Testis (tissue), 3 donors: ENCODE measurements around the gene GABRA4. TPM values are rescaled to one million over a fixed set of nuclear protein-coding genes. Genes with fewer than 3 reads are reported as not detected.

Experiments used
- DNase-seq: peaks from one replicate; pipeline ENCODE4 v3.0.0-alpha.2; 2019
- H3K27ac ChIP-seq, 2 donors: fragments of 200-600 bp; sonication (generic); one replicate each; pipeline ENCODE4 v1.5.1; 2019
- H3K27me3 ChIP-seq: fragments of 200-600 bp; sonication (generic); one replicate; pipeline ENCODE4 v1.5.1; 2019
- H3K36me3 ChIP-seq: fragments of 200-600 bp; sonication (generic); one replicate; pipeline ENCODE4 v1.5.1; 2017; ENCODE audit warnings: low read depth; ENCODE audit errors: missing control alignments
- H3K4me1 ChIP-seq: fragments of 200-600 bp; sonication (generic); one replicate; pipeline ENCODE4 v1.5.1; 2019
- H3K4me3 ChIP-seq, 2 donors: fragments of 200-600 bp; sonication (generic); one replicate each; pipeline ENCODE4 v1.5.1; 2017 to 2019
- H3K9me3 ChIP-seq: fragments of 200-600 bp; sonication (generic); one replicate; pipeline ENCODE4 v1.5.1; 2017
- CTCF ChIP-seq, 3 experiments: fragments of 450-650 bp in 2 of 3; fragments of 200-600 bp in 1 of 3; sonication (generic) in 1 of 3; IDR thresholded peaks; one replicate each; pipeline ENCODE4 v1.5.1; 2016 to 2019; ENCODE audit warnings: antibody characterized with exemption in 3 of 3, mild to moderate bottlenecking in 2 of 3, moderate library complexity in 1 of 3
- POLR2A ChIP-seq: fragments of 450-650 bp; IDR thresholded peaks from one replicate; pipeline ENCODE4 v1.6.1; 2017; ENCODE audit warnings: antibody characterized with exemption, mild to moderate bottlenecking, moderate library complexity
- WGBS, 2 donors: methylation state at CpG; one replicate each; pipeline ENCODE4 v1.1.5; 2018; 5-methylcytosine and 5-hydroxymethylcytosine counted together
- intact Hi-C: fragments of 100-400 bp; cut with DNase I; formaldehyde crosslinking; loops from one replicate; pipeline ENCODE4 v1.15.1; 2023; ENCODE audit warnings: low total_unique reads
- polyA plus RNA-seq: library from polyadenylated mRNA; stranded (reverse); fragments of 350-450 nt; fragmentation: Illumina TruSeq; extraction: RNeasy Lipid Tissue Mini Kit (QIAGEN cat#74804); gene quantifications from one replicate; pipeline ENCODE4 v1.2.3, GENCODE V29; 2014; ENCODE audit warnings: low read depth, low replicate concordance; ENCODE audit not compliant: insufficient read depth
- total RNA-seq, 2 donors: library from RNA; depleted of rRNA; stranded (reverse); fragments of >200 nt; gene quantifications; one replicate each; pipeline ENCODE4 v1.2.3, GENCODE V29; 2016

The GABRA4 gene
- total and polyA plus RNA-seq, 3 donors from 2014 or later = 0.25 to 3.5 (median 0.94) TPM

GRCh38 chr4:46956451-46956850 lies 36.9 kb downstream of the GABRA4 start:
- Histone ChIP-seq H3K9me3 (no peaks in the 10 kb centered on the region), H3K27me3 (no peaks in the 10 kb centered on the region), H3K27ac (no peak overlapping the region), H3K36me3 (no peaks in the 10 kb centered on the region), H3K4me3 (no peak overlapping the region), H3K4me1 (no peaks in the 10 kb centered on the region)
- TF ChIP-seq CTCF (IDR thresholded peaks at IDR 0.05) (no peak), POLR2A (no peak)
- intact Hi-C loops = no loop called here
- 71 to 74% methylated on average over 4 of the region's 4 CpGs for WGBS, 2 donors
- DNase-seq = no peak

GRCh38 chr4:46955601-46956000 lies 37.8 kb downstream of the GABRA4 start:
- Histone ChIP-seq H3K4me1 (no peaks in the 10 kb centered on the region), H3K9me3 (no peaks in the 10 kb centered on the region), H3K27ac (no peak overlapping the region), H3K36me3 (no peaks in the 10 kb centered on the region), H3K27me3 (no peaks in the 10 kb centered on the region), H3K4me3 (no peak overlapping the region)
- no peak for TF ChIP-seq POLR2A
- no peak for TF ChIP-seq CTCF (IDR thresholded peaks at IDR 0.05)
- no peak for DNase-seq
- intact Hi-C loops = no loop called here

GRCh38 chr4:46954643-46955042 lies 38.7 kb downstream of the GABRA4 start:
- Histone ChIP-seq H3K27me3 (no peaks in the 10 kb centered on the region), H3K9me3 (no peaks in the 10 kb centered on the region), H3K4me1 (no peaks in the 10 kb centered on the region), H3K36me3 (no peaks in the 10 kb centered on the region), H3K27ac (no peak overlapping the region), H3K4me3 (no peak overlapping the region)
- intact Hi-C loops = no loop called here
- TF ChIP-seq CTCF (IDR thresholded peaks at IDR 0.05) (no peak), POLR2A (no peak)
- no peak for DNase-seq

- intact Hi-C loops = no loop called here
- Histone ChIP-seq H3K9me3 (no peaks in the 10 kb centered on the region), H3K36me3 (no peaks in the 10 kb centered on the region), H3K4me1 (no peaks in the 10 kb centered on the region), H3K27ac (no peak overlapping the region), H3K27me3 (no peaks in the 10 kb centered on the region), H3K4me3 (no peak overlapping the region)
- 95 to 97% methylated on average over 2 of the region's 2 CpGs for WGBS, 2 donors
- no peak for TF ChIP-seq CTCF (IDR thresholded peaks at IDR 0.05)
- no peak for TF ChIP-seq POLR2A
- DNase-seq = no peak
Measured at GRCh38 chr4:46953564-46953963, 39.8 kb downstream of the GABRA4 start.

DNA sequence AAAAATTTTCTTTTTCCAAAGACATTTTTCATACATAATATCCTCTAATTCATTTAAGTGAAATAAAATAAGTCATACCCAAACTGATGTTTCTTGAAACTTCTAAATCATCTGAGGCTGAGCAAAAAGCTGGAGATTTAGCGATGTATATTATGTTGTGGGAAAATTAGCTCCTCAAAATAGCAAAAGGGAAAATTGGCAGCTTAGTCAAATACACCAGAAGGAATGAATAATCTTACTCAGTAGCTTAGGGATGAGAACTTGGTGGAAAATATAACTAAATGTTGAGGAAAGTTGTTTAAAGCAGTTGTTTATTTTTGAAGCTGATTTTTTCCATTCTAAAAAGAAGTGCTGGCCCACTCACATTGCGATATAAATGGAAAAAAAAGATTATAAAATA lies 40.9 kb downstream of the GABRA4 start:
- Histone ChIP-seq H3K4me1 (no peaks in the 10 kb centered on the region), H3K27me3 (no peaks in the 10 kb centered on the region), H3K9me3 (no peaks in the 10 kb centered on the region), H3K36me3 (no peaks in the 10 kb centered on the region), H3K27ac (no peak overlapping the region), H3K4me3 (no peak overlapping the region)
- WGBS, 2 donors = 71 to 79% methylated on average over 2 of the region's 2 CpGs
- intact Hi-C loops = no loop called here
- no peak for TF ChIP-seq CTCF (IDR thresholded peaks at IDR 0.05)
- no peak for TF ChIP-seq POLR2A
- DNase-seq = no peak
